AG04450 (cell line): Measurements from ENCODE around the gene C6orf15. TPM values are rescaled to one million over a fixed set of nuclear protein-coding genes. Genes with fewer than 3 reads are reported as not detected.

ENCODE experiments used
- CTCF ChIA-PET: fragments of 300-600, 350-600 bp; formaldehyde crosslinking; extraction: SDS; loops from one replicate; lab custom pipeline; 2022; ENCODE audit warnings: antibody characterized with exemption, inconsistent platforms; lab: Charles Lee
- POLR2A ChIA-PET: fragments of 350-600 bp; formaldehyde crosslinking; extraction: SDS; loops from one replicate; lab custom pipeline; 2021; ENCODE audit warnings: antibody characterized with exemption, inconsistent platforms; lab: Yijun Ruan, JAX
- DNase-seq: peaks from one replicate; pipeline ENCODE4 v3.0.0-alpha.2; 2011; ENCODE audit warnings: low read depth, low spot score
- H3K27ac ChIP-seq: one replicate; pipeline ENCODE4 v1.5.1; 2012; ENCODE audit warnings: low read depth, low read length, control low read depth
- H3K27me3 ChIP-seq: one replicate; pipeline ENCODE4 v1.6.0; 2012; ENCODE audit warnings: low read length; ENCODE audit not compliant: control insufficient read depth, insufficient read depth
- H3K4me3 ChIP-seq: 2 replicates; pipeline ENCODE4 v1.5.1; 2011; ENCODE audit warnings: mild to moderate bottlenecking, low read depth, low read length, control low read depth
- H3K9me3 ChIP-seq: 2 replicates; pipeline ENCODE4 v1.5.1; 2012; ENCODE audit warnings: low read length; ENCODE audit not compliant: control insufficient read depth, insufficient read depth
- polyA plus RNA-seq: library from polyadenylated mRNA; depleted of rRNA; stranded (reverse); fragments of >200 nt; gene quantifications from 2 replicates; pipeline ENCODE4 v1.2.3, GENCODE V29; 2011
- TF ChIP-seq, protein P1 (sequence below): IDR thresholded peaks from 2 replicates; pipeline ENCODE4 v1.5.1; 2011; ENCODE audit warnings: low read depth, low read length, control low read depth, inconsistent platforms

Gene C6orf15
- polyA plus RNA-seq, 1 experiment, result not detected

DNA sequence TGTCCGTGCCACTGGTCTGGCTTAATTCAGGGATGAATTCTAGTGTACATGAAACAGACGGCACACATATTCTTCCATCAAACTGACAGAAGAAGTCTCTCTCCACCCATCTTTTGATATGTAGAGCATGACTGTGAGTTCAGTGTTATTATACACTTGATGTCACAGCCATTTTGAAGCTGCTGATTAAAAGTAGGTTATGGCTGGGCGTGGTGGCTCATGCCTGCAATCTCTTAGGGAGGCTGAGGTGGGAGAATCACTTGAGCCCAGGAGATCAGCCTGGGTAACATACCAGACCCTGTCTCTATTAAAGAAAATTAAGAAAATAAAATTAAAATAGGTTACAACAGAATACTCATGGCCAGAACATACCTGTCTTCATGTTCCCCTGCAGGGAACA is 20.7 kb downstream of the C6orf15 start:
- ChIA-PET POLR2A (no interaction called here), CTCF (interaction anchor here (3.1 to 4.0 kb wide), 2 partner anchors 13 to 177 kb away, joined by 14 to 19 read pairs; partner anchors contain the start of gene VARS2)
- TF ChIP-seq, protein P1, sequence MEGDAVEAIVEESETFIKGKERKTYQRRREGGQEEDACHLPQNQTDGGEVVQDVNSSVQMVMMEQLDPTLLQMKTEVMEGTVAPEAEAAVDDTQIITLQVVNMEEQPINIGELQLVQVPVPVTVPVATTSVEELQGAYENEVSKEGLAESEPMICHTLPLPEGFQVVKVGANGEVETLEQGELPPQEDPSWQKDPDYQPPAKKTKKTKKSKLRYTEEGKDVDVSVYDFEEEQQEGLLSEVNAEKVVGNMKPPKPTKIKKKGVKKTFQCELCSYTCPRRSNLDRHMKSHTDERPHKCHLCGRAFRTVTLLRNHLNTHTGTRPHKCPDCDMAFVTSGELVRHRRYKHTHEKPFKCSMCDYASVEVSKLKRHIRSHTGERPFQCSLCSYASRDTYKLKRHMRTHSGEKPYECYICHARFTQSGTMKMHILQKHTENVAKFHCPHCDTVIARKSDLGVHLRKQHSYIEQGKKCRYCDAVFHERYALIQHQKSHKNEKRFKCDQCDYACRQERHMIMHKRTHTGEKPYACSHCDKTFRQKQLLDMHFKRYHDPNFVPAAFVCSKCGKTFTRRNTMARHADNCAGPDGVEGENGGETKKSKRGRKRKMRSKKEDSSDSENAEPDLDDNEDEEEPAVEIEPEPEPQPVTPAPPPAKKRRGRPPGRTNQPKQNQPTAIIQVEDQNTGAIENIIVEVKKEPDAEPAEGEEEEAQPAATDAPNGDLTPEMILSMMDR, result no peak
- no peak overlapping the region for H3K4me3 ChIP-seq
- H3K27ac ChIP-seq, result no peak overlapping the region
- peaks cover 4% of the 10 kb centered on the region for H3K27me3 ChIP-seq
- DNase-seq, result no peak
- no peaks in the 10 kb centered on the region for H3K9me3 ChIP-seq

GRCh38 chr6:31090973-31091364 is 21.4 kb downstream of the C6orf15 start:
- CTCF ChIA-PET, result interaction anchor here (3.1 to 4.0 kb wide), 2 partner anchors 12 to 176 kb away, joined by 14 to 19 read pairs; partner anchors contain the start of gene VARS2
- POLR2A ChIA-PET, result interaction anchor here (0.6 kb wide), 1 partner anchor 762 kb away, joined by 3 read pairs; no protein-coding TSS in a partner anchor
- H3K27me3 ChIP-seq, result peaks cover 2% of the 10 kb centered on the region
- TF ChIP-seq, protein P1, result no peak
- H3K27ac ChIP-seq, result no peak overlapping the region
- no peaks in the 10 kb centered on the region for H3K9me3 ChIP-seq
- DNase-seq, result no peak
- H3K4me3 ChIP-seq, result no peak overlapping the region

- H3K4me3 ChIP-seq, result no peak overlapping the region
- peaks cover 2% of the 10 kb centered on the region for H3K27me3 ChIP-seq
- DNase-seq, result no peak
- H3K27ac ChIP-seq, result no peak overlapping the region
- no peaks in the 10 kb centered on the region for H3K9me3 ChIP-seq
- CTCF ChIA-PET, result interaction anchor here (0.7 to 4.0 kb wide), 3 partner anchors 12 to 176 kb away, joined by 3 to 19 read pairs (median 14); partner anchors contain the start of gene VARS2
- TF ChIP-seq, protein P1, result no peak
- POLR2A ChIA-PET, result interaction anchor here (0.6 kb wide), 1 partner anchor 762 kb away, joined by 3 read pairs; no protein-coding TSS in a partner anchor
Observed at GRCh38 chr6:31090275-31090972, 22.0 kb downstream of the C6orf15 start.

- ChIA-PET POLR2A (interaction anchor here (0.5 to 1.3 kb wide), 7 partner anchors 12 to 500 kb away, joined by 3 to 6 read pairs (median 4); partner anchors contain the start of genes FLOT1 and VARS2), CTCF (interaction anchor here (0.6 to 9.9 kb wide), 79 partner anchors 8 to 676 kb away, joined by 3 to 183 read pairs (median 4); partner anchors contain the start of genes DDR1, DHX16, GTF2H4 and MUCL3)
- H3K4me3 ChIP-seq, result no peak overlapping the region
- TF ChIP-seq, protein P1, result peak; percentile 76
- H3K27ac ChIP-seq, result no peak overlapping the region
- peak; percentile 64 for DNase-seq
- H3K27me3 ChIP-seq, result no peaks in the 10 kb centered on the region
- no peaks in the 10 kb centered on the region for H3K9me3 ChIP-seq
Observed at GRCh38 chr6:31087494-31088089, 24.8 kb downstream of the C6orf15 start.
